Calu3 (cell line): ENCODE measurements around the gene MRPL33. TPM values are rescaled to one million over a fixed set of nuclear protein-coding genes. Genes with fewer than 3 reads are reported as not detected.

Experiments
- BruUV-seq: library from RNA; stranded (reverse); fragments of 400-500 nt; replicated peaks from 2 replicates; lab custom pipeline; 2021; lab: Mats Ljungman, UMichigan
- CTCF ChIA-PET: fragments of 300-600 bp; sonication (Branson Sonifier 250); formaldehyde crosslinking; loops from one replicate; lab custom pipeline; 2022; ENCODE audit warnings: antibody characterized with exemption; lab: Charles Lee
- DNase-seq: peaks from one replicate; pipeline ENCODE4 v3.0.0; 2022
- H3K27ac Mint-ChIP-seq: one replicate; pipeline ENCODE4 v1.8.0; 2022; ENCODE audit warnings: mixed read lengths; ENCODE audit not compliant: unreplicated experiment
- H3K27me3 Mint-ChIP-seq: one replicate; pipeline ENCODE4 v1.8.0; 2022; ENCODE audit warnings: mixed read lengths; ENCODE audit not compliant: unreplicated experiment
- H3K36me3 Mint-ChIP-seq: one replicate; pipeline ENCODE4 v1.8.0; 2022; ENCODE audit warnings: mild to moderate bottlenecking, moderate library complexity, mixed read lengths; ENCODE audit not compliant: insufficient read depth, unreplicated experiment
- H3K4me1 Mint-ChIP-seq: one replicate; pipeline ENCODE4 v1.8.0; 2022; ENCODE audit warnings: mild to moderate bottlenecking, low read depth, mixed read lengths; ENCODE audit not compliant: unreplicated experiment
- H3K4me3 Mint-ChIP-seq: one replicate; pipeline ENCODE4 v1.8.0; 2022; ENCODE audit warnings: mild to moderate bottlenecking, low read depth, moderate library complexity, mixed read lengths; ENCODE audit not compliant: unreplicated experiment
- H3K9me3 Mint-ChIP-seq: one replicate; pipeline ENCODE4 v1.8.0; 2022; ENCODE audit warnings: low read depth, mixed read lengths; ENCODE audit not compliant: unreplicated experiment
- intact Hi-C: fragments of 100-400 bp; cut with micrococcal nuclease; formaldehyde crosslinking; loops from one replicate; pipeline ENCODE4 v1.10.0; 2022; ENCODE audit not compliant: unreplicated experiment
- total RNA-seq: library from RNA; stranded (reverse); gene quantifications from 2 replicates; pipeline ENCODE4 v1.2.3, GENCODE V29; 2022
- TF ChIP-seq, protein P1 (sequence below): fragments of 200-600 bp; IDR thresholded peaks from one replicate; pipeline ENCODE4 v1.8.0; 2022; ENCODE audit warnings: antibody characterized with exemption; ENCODE audit not compliant: unreplicated experiment

MRPL33 gene
- total RNA-seq, 1 experiment from 2014 or later, result 82.9 TPM

DNA sequence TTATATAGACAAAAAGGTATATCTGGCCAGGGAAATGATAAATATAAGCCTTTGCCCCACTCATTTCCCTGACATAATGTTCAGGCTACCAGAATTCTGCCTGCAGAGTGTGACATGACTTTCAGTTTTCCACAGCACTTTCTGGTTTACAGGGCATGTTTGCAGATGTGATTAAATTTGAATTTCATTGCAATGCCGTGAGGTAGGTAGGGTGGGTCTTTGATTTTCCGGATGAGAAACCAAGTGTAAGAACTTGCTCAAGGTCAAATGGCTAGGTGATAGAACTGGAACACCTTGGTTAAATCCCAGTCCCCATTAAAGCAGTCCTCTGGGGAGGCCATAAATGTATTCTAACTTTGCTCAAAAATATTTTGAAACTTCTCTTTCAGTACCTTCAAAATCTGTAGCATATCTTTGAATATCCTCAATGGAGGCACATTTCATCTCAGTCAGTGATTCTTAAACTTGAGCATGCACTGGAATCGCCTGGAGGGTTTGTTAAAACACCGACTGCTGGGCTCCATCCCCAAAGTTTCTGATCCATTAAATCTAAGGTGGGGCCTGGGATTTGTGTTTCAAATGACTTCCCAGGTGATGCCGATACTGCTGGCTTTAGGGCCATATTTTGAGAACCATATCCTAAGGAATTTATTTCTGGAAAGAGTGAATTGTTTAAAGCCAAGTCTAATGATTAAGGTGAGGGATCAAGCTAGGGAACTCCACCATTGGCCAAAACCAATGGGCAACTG lies 35.0 kb downstream of the MRPL33 start:
- CTCF ChIA-PET, result interaction anchor here (0.6 kb wide), 1 partner anchor 256 kb away, joined by 3 read pairs; no protein-coding TSS in a partner anchor
- no peak overlapping the region for H3K27ac Mint-ChIP-seq
- H3K4me3 Mint-ChIP-seq, result no peak overlapping the region
- TF ChIP-seq, protein P1, sequence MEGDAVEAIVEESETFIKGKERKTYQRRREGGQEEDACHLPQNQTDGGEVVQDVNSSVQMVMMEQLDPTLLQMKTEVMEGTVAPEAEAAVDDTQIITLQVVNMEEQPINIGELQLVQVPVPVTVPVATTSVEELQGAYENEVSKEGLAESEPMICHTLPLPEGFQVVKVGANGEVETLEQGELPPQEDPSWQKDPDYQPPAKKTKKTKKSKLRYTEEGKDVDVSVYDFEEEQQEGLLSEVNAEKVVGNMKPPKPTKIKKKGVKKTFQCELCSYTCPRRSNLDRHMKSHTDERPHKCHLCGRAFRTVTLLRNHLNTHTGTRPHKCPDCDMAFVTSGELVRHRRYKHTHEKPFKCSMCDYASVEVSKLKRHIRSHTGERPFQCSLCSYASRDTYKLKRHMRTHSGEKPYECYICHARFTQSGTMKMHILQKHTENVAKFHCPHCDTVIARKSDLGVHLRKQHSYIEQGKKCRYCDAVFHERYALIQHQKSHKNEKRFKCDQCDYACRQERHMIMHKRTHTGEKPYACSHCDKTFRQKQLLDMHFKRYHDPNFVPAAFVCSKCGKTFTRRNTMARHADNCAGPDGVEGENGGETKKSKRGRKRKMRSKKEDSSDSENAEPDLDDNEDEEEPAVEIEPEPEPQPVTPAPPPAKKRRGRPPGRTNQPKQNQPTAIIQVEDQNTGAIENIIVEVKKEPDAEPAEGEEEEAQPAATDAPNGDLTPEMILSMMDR, result no peak
- BruUV-seq, result no TSS peak
- intact Hi-C loops, result loop anchor here (2.0 to 10.0 kb wide), 2 partner anchors 76 to 588 kb away; partner anchors contain the start of gene FOSL2
- peaks cover 28% of the 10 kb centered on the region for H3K4me1 Mint-ChIP-seq
- no peaks in the 10 kb centered on the region for H3K9me3 Mint-ChIP-seq
- no peaks in the 10 kb centered on the region for H3K27me3 Mint-ChIP-seq
- no peaks in the 10 kb centered on the region for H3K36me3 Mint-ChIP-seq
- DNase-seq, result no peak

DNA sequence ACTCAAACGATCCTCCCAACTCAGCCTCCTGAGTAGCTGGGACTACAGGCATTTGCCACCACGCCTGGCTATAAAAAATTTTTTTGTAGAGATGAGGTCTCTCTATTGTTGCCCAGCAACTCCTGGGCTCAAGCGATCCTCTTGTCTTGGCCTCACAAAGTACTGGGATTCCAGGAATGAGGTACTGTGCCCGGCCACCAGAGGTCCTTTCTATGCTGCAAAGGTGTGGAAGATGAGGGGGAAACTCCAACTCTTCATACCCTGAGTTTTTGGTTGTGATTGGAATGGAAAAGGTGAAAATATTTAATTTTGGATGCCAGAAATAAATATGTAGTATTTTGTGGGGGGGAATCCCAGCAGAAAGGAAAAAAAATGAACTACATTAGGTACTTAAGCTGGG lies 36.0 kb downstream of the MRPL33 start:
- TF ChIP-seq, protein P1, result peak; percentile 59
- BruUV-seq, result no TSS peak
- no peaks in the 10 kb centered on the region for H3K27me3 Mint-ChIP-seq
- no peak overlapping the region for H3K27ac Mint-ChIP-seq
- no peaks in the 10 kb centered on the region for H3K9me3 Mint-ChIP-seq
- H3K4me3 Mint-ChIP-seq, result no peak overlapping the region
- CTCF ChIA-PET, result interaction anchor here (0.6 kb wide), 2 partner anchors 19 to 255 kb away, joined by 3 to 8 read pairs; no protein-coding TSS in a partner anchor
- H3K36me3 Mint-ChIP-seq, result no peaks in the 10 kb centered on the region
- intact Hi-C loops, result loop anchor here (2.0 to 10.0 kb wide), 2 partner anchors 75 to 587 kb away; partner anchors contain the start of gene FOSL2
- H3K4me1 Mint-ChIP-seq, result peaks cover 28% of the 10 kb centered on the region
- peak; percentile 61 for DNase-seq

DNA sequence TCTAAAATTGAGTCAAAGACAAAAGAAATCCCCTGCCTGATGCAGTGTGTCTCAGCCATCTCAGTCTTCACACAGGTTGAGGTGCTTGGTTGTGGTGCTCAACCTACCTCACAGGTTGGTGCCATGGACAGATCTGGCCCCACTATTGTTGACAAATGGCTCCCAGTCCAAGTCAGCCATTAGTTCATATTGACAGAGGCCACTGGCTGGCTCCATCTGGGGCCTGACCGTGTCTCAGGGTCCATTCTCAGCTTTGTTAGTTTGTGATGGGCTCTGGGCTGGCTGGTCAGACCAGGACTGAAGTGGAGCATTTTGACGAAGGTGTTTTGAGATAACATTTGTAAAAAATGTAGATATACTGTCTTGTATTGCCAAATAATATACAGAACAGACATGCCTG lies 36.9 kb downstream of the MRPL33 start:
- Mint-ChIP-seq H3K27ac (no peak overlapping the region), H3K9me3 (no peaks in the 10 kb centered on the region), H3K4me3 (no peak overlapping the region), H3K36me3 (no peaks in the 10 kb centered on the region), H3K27me3 (no peaks in the 10 kb centered on the region), H3K4me1 (peaks cover 28% of the 10 kb centered on the region)
- TF ChIP-seq, protein P1, result no peak
- DNase-seq, result no peak
- CTCF ChIA-PET, result no interaction called here
- BruUV-seq, result no TSS peak
- intact Hi-C loops, result loop anchor here (10.0 kb wide), 1 partner anchor 586 kb away; the partner anchor contains the start of gene FOSL2

DNA sequence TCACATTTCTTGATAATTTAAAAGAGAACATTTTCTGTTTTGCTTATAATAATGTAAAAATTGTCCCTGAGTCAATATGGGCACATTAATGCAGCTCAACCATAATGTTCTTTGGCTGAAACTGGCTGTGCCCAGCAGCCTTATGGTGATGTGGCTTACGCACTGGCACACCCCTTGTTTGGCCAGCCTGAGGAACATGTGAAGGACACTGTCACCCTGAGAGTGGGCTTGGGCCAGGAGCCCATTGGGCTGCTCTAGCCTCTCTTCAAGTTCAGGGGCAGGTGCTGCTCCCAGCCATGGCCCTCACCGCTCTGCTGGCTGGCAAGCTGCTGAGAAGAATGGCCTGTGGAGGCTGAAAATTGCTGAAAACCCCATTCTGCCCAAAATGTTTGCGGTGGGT lies 37.5 kb downstream of the MRPL33 start:
- H3K27me3 Mint-ChIP-seq, result no peaks in the 10 kb centered on the region
- intact Hi-C loops, result loop anchor here (10.0 kb wide), 1 partner anchor 586 kb away; the partner anchor contains the start of gene FOSL2
- DNase-seq, result no peak
- no peak overlapping the region for H3K4me3 Mint-ChIP-seq
- H3K9me3 Mint-ChIP-seq, result no peaks in the 10 kb centered on the region
- peaks cover 28% of the 10 kb centered on the region for H3K4me1 Mint-ChIP-seq
- TF ChIP-seq, protein P1, result no peak
- H3K27ac Mint-ChIP-seq, result no peak overlapping the region
- no TSS peak for BruUV-seq
- no peaks in the 10 kb centered on the region for H3K36me3 Mint-ChIP-seq
- CTCF ChIA-PET, result interaction anchor here (1.5 kb wide), 1 partner anchor 10 kb away, joined by 4 read pairs; no protein-coding TSS in a partner anchor
